NCI-H1694 (cell line): ENCODE results near the gene CNDP2.
"Not testable (repeated sequence)": the region's sequence is repeated elsewhere in the genome, so short reads cannot be mapped to it uniquely, and the experiment has no call there.

Experiments used
- DNase-seq: peaks from one replicate; lab custom pipeline; 2025; lab: John Stamatoyannopoulos, UW

Gene CNDP2

GRCh38 chr18:74500774-74501173 lies 4.6 kb downstream of the CNDP2 start:
- not testable (repeated sequence) for DNase-seq

- DNase-seq: no peak
Observed at GRCh38 chr18:74501386-74501785, 5.2 kb downstream of the CNDP2 start.

GRCh38 chr18:74503137-74503536 lies 7.0 kb downstream of the CNDP2 start:
- DNase-seq: no peak

- no peak for DNase-seq
Observed at GRCh38 chr18:74505776-74506175, 9.6 kb downstream of the CNDP2 start.

- no peak for DNase-seq
Observed at GRCh38 chr18:74506448-74507084, 10.4 kb downstream of the CNDP2 start.

GRCh38 chr18:74507097-74507881 lies 11.1 kb downstream of the CNDP2 start:
- DNase-seq: no peak

- DNase-seq: no peak
Observed at GRCh38 chr18:74507927-74508326, 11.8 kb downstream of the CNDP2 start.

- no peak for DNase-seq
Observed at GRCh38 chr18:74508366-74508765, 12.2 kb downstream of the CNDP2 start.

GRCh38 chr18:74508821-74509225 lies 12.7 kb downstream of the CNDP2 start:
- no peak for DNase-seq

GRCh38 chr18:74509856-74510769 lies 13.9 kb downstream of the CNDP2 start:
- no peak for DNase-seq

- no peak for DNase-seq
Observed at GRCh38 chr18:74510770-74511095, 14.6 kb downstream of the CNDP2 start.

GRCh38 chr18:74511823-74512222 lies 15.7 kb downstream of the CNDP2 start:
- no peak for DNase-seq

GRCh38 chr18:74512321-74513053 lies 16.3 kb downstream of the CNDP2 start:
- DNase-seq: no peak

- no peak for DNase-seq
Observed at GRCh38 chr18:74513149-74513882, 17.2 kb downstream of the CNDP2 start.

GRCh38 chr18:74513883-74514205 lies 17.7 kb downstream of the CNDP2 start:
- DNase-seq: no peak

GRCh38 chr18:74514860-74515495 lies 18.8 kb downstream of the CNDP2 start:
- DNase-seq: no peak

GRCh38 chr18:74515620-74516231 lies 19.6 kb downstream of the CNDP2 start:
- DNase-seq: no peak

- DNase-seq: no peak
Observed at GRCh38 chr18:74516271-74517235, 20.4 kb downstream of the CNDP2 start.

- no peak for DNase-seq
Observed at GRCh38 chr18:74517236-74517630, 21.1 kb downstream of the CNDP2 start.
